Keratinocyte (primary cell): Measurements from ENCODE around the gene ASF1A. TPM values are rescaled to one million over a fixed set of nuclear protein-coding genes. Genes with fewer than 3 reads are reported as not detected.

Source experiments
- DNase-seq: peaks from one replicate; pipeline ENCODE4 v3.0.0-alpha.2; 2011; ENCODE audit warnings: low read depth, missing footprints, low spot score
- FAIRE-seq: peaks from 2 replicates; lab custom pipeline; 2011; peaks lifted over from hg19 to GRCh38; lab: Jason Lieb, UNC
- H2AFZ ChIP-seq: 2 replicates; pipeline ENCODE4 v1.6.0; 2012; ENCODE audit warnings: low read length, control low read depth, inconsistent platforms; ENCODE audit not compliant: control insufficient read depth
- H3K27ac ChIP-seq: 2 replicates; pipeline ENCODE4 v1.5.1; 2011; ENCODE audit warnings: low read length; ENCODE audit not compliant: control insufficient read depth, insufficient read depth
- H3K27me3 ChIP-seq: 3 replicates; pipeline ENCODE4 v1.6.0; 2011; ENCODE audit warnings: low read length; ENCODE audit not compliant: control insufficient read depth, insufficient read depth; ENCODE audit errors: extremely low read depth
- H3K36me3 ChIP-seq, 2 experiments: 2 replicates in 1 of 2; 3 replicates in 1 of 2; pipeline ENCODE4 v1.5.1; 2011; ENCODE audit warnings: low read length in 2 of 2, mild to moderate bottlenecking in 1 of 2; ENCODE audit not compliant: control insufficient read depth in 2 of 2, insufficient read depth in 2 of 2; ENCODE audit errors: extremely low read depth in 1 of 2
- H3K4me1 ChIP-seq: 3 replicates; pipeline ENCODE4 v1.5.1; 2011; ENCODE audit warnings: low read length; ENCODE audit not compliant: control insufficient read depth, insufficient read depth; ENCODE audit errors: extremely low read depth
- H3K4me2 ChIP-seq: 3 replicates; pipeline ENCODE4 v1.6.0; 2011; ENCODE audit warnings: low read depth, low read length; ENCODE audit not compliant: control insufficient read depth, insufficient read depth; ENCODE audit errors: extremely low read depth
- H3K4me3 ChIP-seq, 3 experiments: fragments of 200-600 bp in 1 of 3; sonication (generic) in 1 of 3; 2 replicates in 2 of 3; 3 replicates in 1 of 3; pipeline ENCODE4 v1.5.1; 2011 to 2016; ENCODE audit warnings: low read length in 3 of 3, mild to moderate bottlenecking in 3 of 3, control low read depth in 2 of 3, inconsistent platforms in 1 of 3, low read depth in 1 of 3, mixed read lengths in 1 of 3, mixed run types in 1 of 3, moderate library complexity in 1 of 3; ENCODE audit not compliant: control insufficient read depth in 2 of 3, insufficient read depth in 2 of 3; ENCODE audit errors: extremely low read depth in 1 of 3
- H3K79me2 ChIP-seq: 2 replicates; pipeline ENCODE4 v1.6.0; 2012; ENCODE audit warnings: low read length; ENCODE audit not compliant: control insufficient read depth, insufficient read depth
- H3K9ac ChIP-seq: 3 replicates; pipeline ENCODE4 v1.6.0; 2011; ENCODE audit warnings: low read length; ENCODE audit not compliant: control insufficient read depth, insufficient read depth; ENCODE audit errors: extremely low read depth
- H3K9me1 ChIP-seq: 3 replicates; pipeline ENCODE4 v1.6.0; 2011; ENCODE audit warnings: low read length; ENCODE audit not compliant: control insufficient read depth, insufficient read depth; ENCODE audit errors: extremely low read depth
- H3K9me3 ChIP-seq: 2 replicates; pipeline ENCODE4 v1.5.1; 2012; ENCODE audit warnings: low read depth, low read length; ENCODE audit not compliant: control insufficient read depth
- H4K20me1 ChIP-seq: 3 replicates; pipeline ENCODE4 v1.6.0; 2011; ENCODE audit warnings: low read length; ENCODE audit not compliant: control insufficient read depth, insufficient read depth; ENCODE audit errors: extremely low read depth
- EZH2 ChIP-seq: IDR thresholded peaks from one replicate; pipeline ENCODE4 v1.6.1; 2012; ENCODE audit warnings: inconsistent platforms, mild to moderate bottlenecking, low read length, moderate library complexity
- dilution Hi-C: fragments of 300-500 bp; cut with MboI; formaldehyde crosslinking; loops from one replicate; pipeline ENCODE4 v1.7.0; 2020; ENCODE audit warnings: low sequenced_read_pairs; ENCODE audit not compliant: extremely low pct_ligation_motif_present
- polyA plus RNA-seq, 5 experiments: library from polyadenylated mRNA; depleted of rRNA in 3 of 5; stranded (reverse) in 3 of 5; stranded (forward) in 1 of 5; unstranded in 1 of 5; fragments of >200 nt; gene quantifications; 1 replicate in 1 of 5; 2 replicates in 3 of 5; 3 replicates in 1 of 5; pipeline versions ENCODE4 v1.2.1 to v1.2.3, GENCODE V29; 2011 to 2012; ENCODE audit warnings: missing spikeins in 2 of 5, low read depth in 1 of 5, low replicate concordance in 1 of 5
- TF ChIP-seq, protein P1 (sequence below), 3 experiments: IDR thresholded peaks in 1 of 3; conservative IDR thresholded peaks in 1 of 3; optimal IDR thresholded peaks in 1 of 3; 2 replicates in 2 of 3; 3 replicates in 1 of 3; pipeline versions ENCODE3 to v1.5.1; 2011; ENCODE audit warnings: low read length in 3 of 3, mild to moderate bottlenecking in 3 of 3, moderate library complexity in 2 of 3, control low read depth in 1 of 3, inconsistent platforms in 1 of 3; ENCODE audit not compliant: insufficient read depth in 2 of 3; ENCODE audit errors: extremely low read depth in 1 of 3

Gene ASF1A
- polyA plus RNA-seq, 1 donor (not counting 4 experiments of a cell fraction or from before 2014, with no cell fraction given), result 19.9 TPM

DNA sequence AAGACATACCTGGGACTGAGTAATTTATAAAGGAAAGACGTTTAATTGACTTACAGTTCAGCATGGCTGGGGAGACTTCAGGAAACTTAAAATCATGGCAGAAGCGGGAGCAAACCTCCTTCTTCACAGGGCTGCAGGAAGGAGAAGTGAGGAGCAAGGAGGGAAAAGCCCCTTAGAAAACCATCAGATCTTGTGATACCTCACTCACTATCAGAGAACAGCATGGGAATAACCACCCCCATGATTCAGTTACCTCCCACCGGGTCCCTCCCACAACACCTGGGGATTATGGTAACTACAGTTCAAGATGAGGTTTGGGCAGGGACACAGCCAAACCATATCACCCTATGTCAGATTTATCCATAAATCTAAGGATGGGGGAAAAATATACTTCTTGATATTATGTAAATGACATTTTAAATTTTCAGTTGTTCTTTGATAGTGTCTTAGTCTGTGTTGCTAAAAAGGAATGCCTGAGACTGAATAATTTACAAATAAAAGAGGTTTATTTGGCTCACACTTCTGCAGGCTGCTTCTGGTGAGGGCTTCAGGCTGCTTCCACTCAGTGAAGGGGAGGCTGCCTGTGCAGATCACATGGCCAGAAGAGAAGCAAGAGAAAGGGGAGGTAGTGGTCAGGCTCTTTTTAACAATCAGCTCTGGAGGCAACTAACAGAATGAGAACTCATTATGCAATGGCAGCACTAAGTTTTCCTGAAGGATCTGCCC, 42.2 kb downstream of the ASF1A start:
- Histone ChIP-seq H3K36me3 (peaks cover 0 to 2% of the 10 kb centered on the region in 2 experiments), H3K9ac (no peak overlapping the region), H3K4me3 (no peak overlapping the region), H3K9me1 (no peaks in the 10 kb centered on the region), H3K4me2 (no peak overlapping the region), H3K27ac (no peak overlapping the region), H3K79me2 (peaks cover 5% of the 10 kb centered on the region), H2AFZ (no peak overlapping the region), H3K9me3 (no peaks in the 10 kb centered on the region), H3K27me3 (no peaks in the 10 kb centered on the region), H4K20me1 (no peaks in the 10 kb centered on the region), H3K4me1 (peaks cover 5% of the 10 kb centered on the region)
- TF ChIP-seq EZH2, result no peak
- TF ChIP-seq, protein P1, sequence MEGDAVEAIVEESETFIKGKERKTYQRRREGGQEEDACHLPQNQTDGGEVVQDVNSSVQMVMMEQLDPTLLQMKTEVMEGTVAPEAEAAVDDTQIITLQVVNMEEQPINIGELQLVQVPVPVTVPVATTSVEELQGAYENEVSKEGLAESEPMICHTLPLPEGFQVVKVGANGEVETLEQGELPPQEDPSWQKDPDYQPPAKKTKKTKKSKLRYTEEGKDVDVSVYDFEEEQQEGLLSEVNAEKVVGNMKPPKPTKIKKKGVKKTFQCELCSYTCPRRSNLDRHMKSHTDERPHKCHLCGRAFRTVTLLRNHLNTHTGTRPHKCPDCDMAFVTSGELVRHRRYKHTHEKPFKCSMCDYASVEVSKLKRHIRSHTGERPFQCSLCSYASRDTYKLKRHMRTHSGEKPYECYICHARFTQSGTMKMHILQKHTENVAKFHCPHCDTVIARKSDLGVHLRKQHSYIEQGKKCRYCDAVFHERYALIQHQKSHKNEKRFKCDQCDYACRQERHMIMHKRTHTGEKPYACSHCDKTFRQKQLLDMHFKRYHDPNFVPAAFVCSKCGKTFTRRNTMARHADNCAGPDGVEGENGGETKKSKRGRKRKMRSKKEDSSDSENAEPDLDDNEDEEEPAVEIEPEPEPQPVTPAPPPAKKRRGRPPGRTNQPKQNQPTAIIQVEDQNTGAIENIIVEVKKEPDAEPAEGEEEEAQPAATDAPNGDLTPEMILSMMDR (optimal IDR thresholded peaks at IDR 0.05 in 1 of 3, IDR thresholded peaks at IDR 0.05 in 1 of 3, conservative IDR thresholded peaks at IDR 0.05 in 1 of 3; ENCODE audit: extremely low read depth in 1 of 3, insufficient read depth in 2 of 3, low read length in 3 of 3), result no peak
- no peak for DNase-seq
- dilution Hi-C loops, result no loop called here
- FAIRE-seq, result no peak

DNA sequence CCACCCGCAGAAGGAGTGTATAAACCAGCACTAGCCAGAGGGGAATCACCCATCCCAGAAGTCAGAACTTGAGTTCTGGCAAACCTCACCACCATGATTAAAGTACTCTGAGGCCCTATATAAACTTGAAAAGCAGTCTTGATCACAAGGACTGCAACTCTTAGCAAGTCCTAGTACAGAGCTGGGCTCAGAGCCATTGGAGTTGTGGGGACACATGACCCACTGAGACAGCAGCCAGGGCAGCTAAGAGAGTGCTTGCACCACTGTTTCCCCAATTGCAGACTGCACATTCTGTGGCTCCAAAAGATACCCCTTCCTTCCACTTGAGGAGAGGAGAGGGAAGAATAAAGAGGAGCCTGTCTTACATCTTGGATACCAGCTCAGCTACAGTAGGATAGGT, 45.7 kb downstream of the ASF1A start:
- H3K9me1 ChIP-seq, result no peaks in the 10 kb centered on the region
- no peak overlapping the region for H3K4me2 ChIP-seq
- dilution Hi-C loops, result no loop called here
- H3K27me3 ChIP-seq, result no peaks in the 10 kb centered on the region
- H3K36me3 ChIP-seq, result no peaks in the 10 kb centered on the region
- H3K9ac ChIP-seq, result no peak overlapping the region
- H2AFZ ChIP-seq, result no peak overlapping the region
- no peaks in the 10 kb centered on the region for H3K9me3 ChIP-seq
- no peak for DNase-seq
- TF ChIP-seq, protein P1 (optimal IDR thresholded peaks at IDR 0.05 in 1 of 3, IDR thresholded peaks at IDR 0.05 in 1 of 3, conservative IDR thresholded peaks at IDR 0.05 in 1 of 3; ENCODE audit: extremely low read depth in 1 of 3, insufficient read depth in 2 of 3, low read length in 3 of 3), result no peak
- TF ChIP-seq EZH2, result no peak
- H3K79me2 ChIP-seq, result no peaks in the 10 kb centered on the region
- H3K4me3 ChIP-seq, result no peak overlapping the region
- no peak overlapping the region for H3K27ac ChIP-seq
- no peaks in the 10 kb centered on the region for H4K20me1 ChIP-seq
- FAIRE-seq, result no peak
- H3K4me1 ChIP-seq, result no peaks in the 10 kb centered on the region
